GM19240 (cell line): ENCODE data around the gene C1orf116.

Experiments used
- DNase-seq: peaks from one replicate; pipeline ENCODE4 v3.0.0; 2011; ENCODE audit warnings: low spot score; ENCODE audit not compliant: insufficient read length

C1orf116 gene

GRCh38 chr1:207020065-207020708 is 12.4 kb downstream of the C1orf116 start:
- DNase-seq = no peak

GRCh38 chr1:207019661-207020060 is 12.9 kb downstream of the C1orf116 start:
- DNase-seq = no peak

GRCh38 chr1:207019161-207019560 is 13.4 kb downstream of the C1orf116 start:
- DNase-seq = no peak

GRCh38 chr1:207018707-207019106 is 13.8 kb downstream of the C1orf116 start:
- DNase-seq = no peak

GRCh38 chr1:207017615-207018559 is 14.7 kb downstream of the C1orf116 start:
- DNase-seq = no peak

GRCh38 chr1:207015791-207016190 is 16.8 kb downstream of the C1orf116 start:
- DNase-seq = no peak

GRCh38 chr1:207014728-207015127 is 17.8 kb downstream of the C1orf116 start:
- no peak for DNase-seq

- no peak for DNase-seq
Observed at GRCh38 chr1:207013321-207014085, 19.1 kb downstream of the C1orf116 start.

- DNase-seq = no peak
Observed at GRCh38 chr1:207010726-207011125, 21.8 kb downstream of the C1orf116 start.

- no peak for DNase-seq
Observed at GRCh38 chr1:207009945-207010344, 22.6 kb downstream of the C1orf116 start.

GRCh38 chr1:207009182-207009850 is 23.2 kb downstream of the C1orf116 start:
- no peak for DNase-seq

- no peak for DNase-seq
Observed at GRCh38 chr1:207007352-207008033, 25.1 kb downstream of the C1orf116 start.

- no peak for DNase-seq
Observed at GRCh38 chr1:207006914-207007313, 25.6 kb downstream of the C1orf116 start.

- DNase-seq = no peak
Observed at GRCh38 chr1:207006083-207006482, 26.5 kb downstream of the C1orf116 start.

- peak; percentile 43 for DNase-seq
Observed at GRCh38 chr1:207004931-207005830, 27.4 kb downstream of the C1orf116 start.

- DNase-seq = no peak
Observed at GRCh38 chr1:207003210-207003609, 29.3 kb downstream of the C1orf116 start.

GRCh38 chr1:207002724-207003146 is 29.8 kb downstream of the C1orf116 start:
- DNase-seq = no peak

GRCh38 chr1:207001492-207002245 is 30.9 kb downstream of the C1orf116 start:
- DNase-seq = no peak
